ENCODE measurements around the gene RND2. TPM values are rescaled to one million over a fixed set of nuclear protein-coding genes. Genes with fewer than 3 reads are reported as not detected.
A peak's percentile ranks its signal among the peaks of the same experiment; 100 is the strongest.

RND2 gene
- total and polyA plus RNA-seq, 2 of the 13 experiments (the other 11 are each of a cell fraction or from before 2014, with no cell fraction given) = 0.05 to 0.11 TPM

- peaks cover 21 to 37% of the 10 kb centered on the region in 2 experiments for H3K36me3 ChIP-seq (replicated peaks in 1 of 2; ENCODE audit: control insufficient read depth in 1 of 2, insufficient read depth in 2 of 2, low read length in 2 of 2)
- CTCF ChIA-PET (ENCODE audit: low intra/inter-chr PET ratio, low total read pairs) = no interaction called here
- in situ Hi-C loops (cut with HindIII; ENCODE audit: extremely low pct_ligation_motif_present, low pct_unique_long_range_greater_than_20kb) = no loop called here
- ATAC-seq = no peak
- H3K79me2 ChIP-seq (ENCODE audit: insufficient read depth, low read length) = peaks cover 5% of the 10 kb centered on the region
- H3K27ac ChIP-seq (ENCODE audit: extremely low read length, insufficient read depth, low read length) = peak overlapping the region; percentile 97
- peaks cover 85% of the 10 kb centered on the region for H3K4me1 ChIP-seq (ENCODE audit: insufficient read depth, low read length)
- POLR2A ChIA-PET = interaction anchor here (1.0 to 8.3 kb wide), 11 partner anchors 9 to 403 kb away, joined by 3 to 162 read pairs (median 8); partner anchors contain the start of genes NBR1, RETREG3, RND2 and RPL27
- DNase-seq (ENCODE audit: low spot score) = peak; percentile 35
- no peak overlapping the region for H3K4me3 ChIP-seq (replicated peaks in 1 of 3; ENCODE audit: insufficient read depth in 1 of 3, low read depth in 2 of 3, low read length in 3 of 3)
- peak overlapping the region; percentile 32 for H3K9ac ChIP-seq (ENCODE audit: insufficient read depth, low read depth, low read length)
- no peaks in the 10 kb centered on the region for H4K20me1 ChIP-seq (ENCODE audit: insufficient read depth, low read length)
- FAIRE-seq = peak; percentile 87
- intact Hi-C loops (cut with micrococcal nuclease; ENCODE audit: unreplicated experiment) = no loop called here
- no peaks in the 10 kb centered on the region for H3K9me3 ChIP-seq (ENCODE audit: low read length)
- H3K4me2 ChIP-seq (ENCODE audit: low read depth, low read length) = peak overlapping the region; percentile 41
- no peak overlapping the region for H2AFZ ChIP-seq (ENCODE audit: low read length)
- BruUV-seq (replicated peaks) = no TSS peak
- WGBS (ENCODE audit: low lambda C conversion rate) = 68% methylated on average over 15 of the region's 15 CpGs
- H3K27me3 ChIP-seq (ENCODE audit: control insufficient read depth in 1 of 2, insufficient read depth in 2 of 2, low read length in 2 of 2) = no peaks in the 10 kb centered on the region; a peak in 1 of 5 replicates
- TF ChIP-seq ZNF3 (CRISPR knock-in tag; IDR thresholded peaks at IDR 0.05) (peak; percentile 49; the same call in 1 of the 2 replicates), GRHL1 (CRISPR knock-in tag; conservative IDR thresholded peaks at IDR 0.05) (no peak), MTF1 (CRISPR knock-in tag; IDR thresholded peaks at IDR 0.05) (no peak), ZNF572 (CRISPR knock-in tag; IDR thresholded peaks at IDR 0.05) (0 out of 2 replicates have a peak, but pooled peaks have one; percentile 19), TFAP4 (IDR thresholded peaks at IDR 0.05; ENCODE audit: borderline replicate concordance, low read depth) (peak; percentile 39; the same call in 1 of the 2 replicates), ZGPAT (CRISPR knock-in tag; IDR thresholded peaks at IDR 0.05) (no peak), KLF12 (CRISPR knock-in tag; IDR thresholded peaks at IDR 0.05; ENCODE audit: borderline replicate concordance) (0 out of 2 replicates have a peak, but pooled peaks have one; percentile 5), RNF2 (conservative IDR thresholded peaks at IDR 0.05; ENCODE audit: low read depth) (no peak), ZNF317 (CRISPR knock-in tag; IDR thresholded peaks at IDR 0.05) (no peak), ZNF318 (CRISPR knock-in tag; IDR thresholded peaks at IDR 0.05) (0 out of 2 replicates have a peak, but pooled peaks have one; percentile 66), DNMT1 (CRISPR knock-in tag; IDR thresholded peaks at IDR 0.05) (no peak)
These were observed 13.1 kb upstream of the RND2 start for GRCh38 chr17:43011728-43012472.

Data from HepG2 (cell line).